ENCODE measurements around the gene ATE1.

DNA sequence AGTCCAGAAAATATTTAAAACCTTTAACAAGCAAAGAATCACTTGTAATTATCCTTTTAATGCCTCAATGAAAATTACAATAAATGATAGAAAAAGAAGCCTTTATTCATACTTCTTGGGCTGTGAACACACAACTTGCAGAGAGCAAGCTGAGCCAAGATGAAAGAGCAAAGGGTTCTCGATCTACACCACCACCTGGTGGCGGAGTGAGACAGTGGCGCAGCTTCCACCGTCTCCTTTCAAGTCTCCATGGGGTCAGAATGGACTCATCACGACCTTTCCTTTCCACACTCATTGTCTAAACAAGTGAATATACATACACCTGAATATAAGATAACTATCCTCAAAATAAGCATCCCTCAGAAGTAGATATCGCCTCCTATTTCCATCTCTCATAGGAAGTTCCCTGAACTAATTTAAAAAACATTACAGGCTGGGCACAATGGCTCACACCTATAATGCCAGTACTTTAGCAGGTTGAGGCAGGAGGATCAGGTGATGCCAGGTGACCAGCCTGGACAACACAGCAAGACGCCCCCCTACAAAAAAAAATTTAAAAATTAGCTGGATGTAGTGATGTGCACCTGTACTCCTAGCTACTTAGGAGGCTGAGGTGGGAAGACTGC, 40.7 kb downstream of the ATE1 start:
- TF ChIP-seq CTCF (IDR thresholded peaks at IDR 0.05), result peak; percentile 20 to 69 (median 55)
- TF ChIP-seq POLR2AphosphoS5 (IDR thresholded peaks at IDR 0.05; ENCODE audit: insufficient read depth in 1 of 2, low read depth in 1 of 2), result no peak

Data from vagina (tissue), 2 donors.